Endothelial cell of umbilical vein (primary cell): ENCODE results near the gene DNAJC11. TPM values are rescaled to one million over a fixed set of nuclear protein-coding genes. Genes with fewer than 3 reads are reported as not detected.
"Not testable (repeated sequence)": the region's sequence is repeated elsewhere in the genome, so short reads cannot be mapped to it uniquely, and the experiment has no call there.

Source experiments
- BruUV-seq: library from RNA; stranded (reverse); fragments of 400-500 nt; replicated peaks from 2 replicates; lab custom pipeline; 2021; lab: Mats Ljungman, UMichigan
- CTCF ChIA-PET: fragments of 300-600, 350-600 bp; sonication (Branson Sonifier 250); formaldehyde crosslinking; loops from one replicate; lab custom pipeline; 2021; ENCODE audit warnings: antibody characterized with exemption, inconsistent platforms; lab: Charles Lee
- POLR2A ChIA-PET: fragments of 300-600, 350-600 bp; sonication (Branson Sonifier 250); formaldehyde crosslinking; loops from one replicate; lab custom pipeline; 2021; ENCODE audit warnings: antibody characterized with exemption, inconsistent platforms; lab: Charles Lee
- DNase-seq: peaks from one replicate; pipeline ENCODE4 v3.0.0-alpha.2; 2011; ENCODE audit warnings: low read depth, low spot score
- FAIRE-seq: peaks from 2 replicates; lab custom pipeline; 2011; peaks lifted over from hg19 to GRCh38; lab: Jason Lieb, UNC
- H2AFZ ChIP-seq: 2 replicates; pipeline ENCODE4 v1.6.0; 2012; ENCODE audit warnings: low read depth, low read length, control low read depth, inconsistent platforms
- H3K27ac ChIP-seq: 2 replicates; pipeline ENCODE4 v1.5.1; 2011; ENCODE audit warnings: low read depth, mild to moderate bottlenecking, control low read depth, low read length, moderate library complexity; ENCODE audit not compliant: insufficient read depth
- H3K27me3 ChIP-seq, 2 experiments: 2 replicates each; pipeline versions ENCODE4 v1.6.0 to v1.6.1; 2011; ENCODE audit warnings: low read length in 2 of 2, mixed read lengths in 1 of 2; ENCODE audit not compliant: control insufficient read depth in 2 of 2, insufficient read depth in 2 of 2
- H3K36me3 ChIP-seq, 2 experiments: 2 replicates in 1 of 2; 3 replicates in 1 of 2; pipeline ENCODE4 v1.5.1; 2011; ENCODE audit warnings: low read length in 2 of 2, mild to moderate bottlenecking in 1 of 2, moderate library complexity in 1 of 2; ENCODE audit not compliant: control insufficient read depth in 2 of 2, insufficient read depth in 2 of 2; ENCODE audit errors: extremely low read depth in 1 of 2
- H3K4me1 ChIP-seq: 3 replicates; pipeline ENCODE4 v1.5.1; 2011; ENCODE audit warnings: mild to moderate bottlenecking, low read length; ENCODE audit not compliant: control insufficient read depth, insufficient read depth; ENCODE audit errors: extremely low read depth
- H3K4me2 ChIP-seq: 2 replicates; pipeline ENCODE4 v1.6.1; 2011; ENCODE audit warnings: low read length, control low read depth, mixed read lengths; ENCODE audit not compliant: insufficient read depth
- H3K4me3 ChIP-seq, 3 experiments: fragments of 200-600 bp in 1 of 3; sonication (generic), shearing (Covaris generic) in 1 of 3; replicated peaks in 1 of 3; 2 replicates each; pipeline ENCODE4 v1.5.1; 2011 to 2016; ENCODE audit warnings: control low read depth in 3 of 3, low read length in 3 of 3, mild to moderate bottlenecking in 2 of 3, inconsistent platforms in 1 of 3, low read depth in 1 of 3, moderate library complexity in 1 of 3; ENCODE audit not compliant: insufficient read depth in 1 of 3
- H3K79me2 ChIP-seq: 2 replicates; pipeline ENCODE4 v1.6.0; 2012; ENCODE audit warnings: low read length, inconsistent platforms; ENCODE audit not compliant: control insufficient read depth, insufficient read depth
- H3K9ac ChIP-seq: replicated peaks from 2 replicates; pipeline ENCODE3; 2011; ENCODE audit warnings: low read length, control low read depth; ENCODE audit not compliant: insufficient read depth; ENCODE audit errors: extremely low read depth
- H3K9me1 ChIP-seq: replicated peaks from 3 replicates; pipeline ENCODE4 v1.6.0; 2011; ENCODE audit warnings: mild to moderate bottlenecking, low read length; ENCODE audit not compliant: control insufficient read depth, insufficient read depth; ENCODE audit errors: extremely low read depth
- H3K9me3 ChIP-seq: replicated peaks from 2 replicates; pipeline ENCODE4 v1.5.1; 2012; ENCODE audit warnings: low read length, inconsistent platforms; ENCODE audit not compliant: control insufficient read depth, insufficient read depth
- H4K20me1 ChIP-seq: replicated peaks from 2 replicates; pipeline ENCODE3; 2011; ENCODE audit warnings: mild to moderate bottlenecking, low read length; ENCODE audit not compliant: control insufficient read depth, insufficient read depth; ENCODE audit errors: extremely low read depth
- EZH2 ChIP-seq: IDR thresholded peaks from 2 replicates; pipeline ENCODE4 v1.6.1; 2012; ENCODE audit warnings: borderline replicate concordance, low read depth, mild to moderate bottlenecking, moderate library complexity, low read length, inconsistent platforms; ENCODE audit not compliant: severe bottlenecking
- FOS ChIP-seq: IDR thresholded peaks from 2 replicates; pipeline ENCODE4 v1.6.1; 2011; ENCODE audit warnings: mild to moderate bottlenecking, low read length, moderate library complexity, borderline replicate concordance; ENCODE audit not compliant: insufficient read depth
- GATA2 ChIP-seq: IDR thresholded peaks from 2 replicates; pipeline ENCODE4 v1.7.0; 2011; ENCODE audit warnings: low read depth, mild to moderate bottlenecking, moderate library complexity, mixed read lengths, low read length; ENCODE audit not compliant: insufficient read length, insufficient read depth
- JUN ChIP-seq: IDR thresholded peaks from 2 replicates; pipeline ENCODE4 v1.6.1; 2011; ENCODE audit warnings: borderline replicate concordance, low read depth; ENCODE audit not compliant: insufficient read length, insufficient read depth
- MYC ChIP-seq: IDR thresholded peaks from one replicate; pipeline ENCODE4 v1.6.1; 2011; ENCODE audit warnings: mild to moderate bottlenecking, low read depth, low read length
- POLR2A ChIP-seq: IDR thresholded peaks from 2 replicates; pipeline ENCODE4 v1.6.1; 2012; ENCODE audit warnings: low read depth, mild to moderate bottlenecking, control low read depth, low read length
- POLR2AphosphoS5 ChIP-seq: IDR thresholded peaks from 2 replicates; pipeline ENCODE4 v1.6.1; 2012; ENCODE audit warnings: low read depth, mild to moderate bottlenecking, control low read depth, low read length, moderate library complexity; ENCODE audit not compliant: insufficient read depth
- dilution Hi-C: fragments of 300-500 bp; cut with MboI; formaldehyde crosslinking; loops from one replicate; pipeline ENCODE4 v1.15.0; 2019; ENCODE audit warnings: low sequenced_read_pairs; ENCODE audit not compliant: extremely low pct_ligation_motif_present
- intact Hi-C: fragments of 100-400 bp; cut with micrococcal nuclease; formaldehyde crosslinking; loops from one replicate; pipeline ENCODE4 v1.10.0; 2022
- polyA plus RNA-seq, 4 experiments: library from polyadenylated mRNA; depleted of rRNA in 3 of 4; stranded (reverse) in 3 of 4; unstranded in 1 of 4; fragments of >200 nt; gene quantifications; 2 replicates each; pipeline versions ENCODE4 v1.2.1 to v1.2.3, GENCODE V29; 2011 to 2012; ENCODE audit warnings: missing spikeins in 1 of 4
- total RNA-seq: library from RNA; stranded (reverse); gene quantifications from 2 replicates; pipeline ENCODE4 v1.2.3, GENCODE V29; 2021
- TF ChIP-seq, protein P1 (sequence below): IDR thresholded peaks from 2 replicates; pipeline ENCODE4 v1.6.1; 2011; ENCODE audit not compliant: insufficient read depth, insufficient read length
- TF ChIP-seq, protein P2 (sequence below), 2 donors: IDR thresholded peaks; 1 replicate in 1 of 2; 2 replicates in 1 of 2; pipeline ENCODE4 v1.5.1; 2011; ENCODE audit warnings: low read length in 2 of 2, mild to moderate bottlenecking in 2 of 2, moderate library complexity in 2 of 2, control low read depth in 1 of 2, inconsistent platforms in 1 of 2, low read depth in 1 of 2; ENCODE audit not compliant: insufficient read depth in 1 of 2; ENCODE audit errors: extremely low read depth in 1 of 2

Gene DNAJC11
- total and polyA plus RNA-seq, 2 donors (not counting 3 experiments of a cell fraction or from before 2014, with no cell fraction given) = 31.1 to 64.3 TPM

DNA sequence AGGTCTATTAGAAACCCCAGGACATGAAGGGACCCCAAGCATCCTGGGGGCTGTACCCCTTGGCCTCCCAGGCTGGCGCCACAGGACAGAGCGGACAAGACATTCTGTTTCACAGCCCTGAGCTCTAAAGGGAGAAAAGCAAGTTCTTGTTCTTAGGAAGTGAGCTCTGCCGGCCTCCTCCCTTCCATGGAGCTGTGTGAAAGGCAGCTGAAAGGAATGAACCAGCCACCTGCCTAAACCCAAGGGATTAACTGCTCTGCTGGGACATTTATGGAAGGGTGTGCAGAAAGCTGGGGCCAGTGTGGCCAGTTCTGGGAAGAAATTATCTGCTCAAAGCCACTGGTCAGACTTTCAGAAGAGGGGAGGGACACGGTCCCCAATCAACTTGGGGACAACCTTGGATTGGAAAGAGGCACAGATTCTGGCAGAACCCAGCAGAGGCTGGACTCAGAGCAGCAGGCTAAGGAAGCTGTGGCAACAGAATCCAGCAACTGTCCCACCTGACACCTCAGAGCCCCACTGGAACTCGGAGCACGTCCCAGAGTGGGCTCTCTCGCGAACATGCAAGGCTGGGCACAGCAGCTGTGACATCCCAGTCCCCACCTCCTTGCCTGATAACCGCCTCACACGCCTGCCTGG, 101.1 kb downstream of the DNAJC11 start:
- H3K4me1 ChIP-seq = peaks cover 23% of the 10 kb centered on the region
- POLR2A ChIA-PET = interaction anchor here (1.1 to 1.4 kb wide), 2 partner anchors 11 to 20 kb away, joined by 4 to 6 read pairs; partner anchors contain the start of gene ZBTB48
- DNase-seq = no peak
- TF ChIP-seq FOS (no peak), GATA2 (no peak), JUN (no peak), POLR2AphosphoS5 (no peak), EZH2 (no peak), MYC (no peak), POLR2A (no peak)
- TF ChIP-seq, protein P1, sequence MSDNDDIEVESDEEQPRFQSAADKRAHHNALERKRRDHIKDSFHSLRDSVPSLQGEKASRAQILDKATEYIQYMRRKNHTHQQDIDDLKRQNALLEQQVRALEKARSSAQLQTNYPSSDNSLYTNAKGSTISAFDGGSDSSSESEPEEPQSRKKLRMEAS = no peak
- TF ChIP-seq, protein P2, sequence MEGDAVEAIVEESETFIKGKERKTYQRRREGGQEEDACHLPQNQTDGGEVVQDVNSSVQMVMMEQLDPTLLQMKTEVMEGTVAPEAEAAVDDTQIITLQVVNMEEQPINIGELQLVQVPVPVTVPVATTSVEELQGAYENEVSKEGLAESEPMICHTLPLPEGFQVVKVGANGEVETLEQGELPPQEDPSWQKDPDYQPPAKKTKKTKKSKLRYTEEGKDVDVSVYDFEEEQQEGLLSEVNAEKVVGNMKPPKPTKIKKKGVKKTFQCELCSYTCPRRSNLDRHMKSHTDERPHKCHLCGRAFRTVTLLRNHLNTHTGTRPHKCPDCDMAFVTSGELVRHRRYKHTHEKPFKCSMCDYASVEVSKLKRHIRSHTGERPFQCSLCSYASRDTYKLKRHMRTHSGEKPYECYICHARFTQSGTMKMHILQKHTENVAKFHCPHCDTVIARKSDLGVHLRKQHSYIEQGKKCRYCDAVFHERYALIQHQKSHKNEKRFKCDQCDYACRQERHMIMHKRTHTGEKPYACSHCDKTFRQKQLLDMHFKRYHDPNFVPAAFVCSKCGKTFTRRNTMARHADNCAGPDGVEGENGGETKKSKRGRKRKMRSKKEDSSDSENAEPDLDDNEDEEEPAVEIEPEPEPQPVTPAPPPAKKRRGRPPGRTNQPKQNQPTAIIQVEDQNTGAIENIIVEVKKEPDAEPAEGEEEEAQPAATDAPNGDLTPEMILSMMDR (IDR thresholded peaks at IDR 0.05; ENCODE audit: extremely low read depth in 1 of 2, insufficient read depth in 1 of 2, low read depth in 1 of 2, low read length in 2 of 2) = no peak
- CTCF ChIA-PET = interaction anchor here (0.8 to 2.9 kb wide), 11 partner anchors 11 to 114 kb away, joined by 3 to 12 read pairs (median 4); partner anchors contain the start of genes NOL9, TAS1R1, THAP3 and ZBTB48
- intact Hi-C loops = loop anchor here (1.0 to 5.0 kb wide), 5 partner anchors 20 to 187 kb away; partner anchors contain the start of genes CAMTA1, DNAJC11 and NOL9
- H3K36me3 ChIP-seq = peaks cover 2 to 20% of the 10 kb centered on the region in 2 experiments
- no peaks in the 10 kb centered on the region for H3K27me3 ChIP-seq
- no peak for FAIRE-seq
- no peaks in the 10 kb centered on the region for H3K9me1 ChIP-seq
- BruUV-seq = TSS peak; percentile 23
- H3K27ac ChIP-seq = peak overlapping the region; percentile 78
- H3K4me2 ChIP-seq = peak overlapping the region; percentile 87
- H4K20me1 ChIP-seq = no peaks in the 10 kb centered on the region
- H3K4me3 ChIP-seq = peak overlapping the region; percentile 39 to 84 (median 74)
- H2AFZ ChIP-seq = peak overlapping the region; percentile 24
- peak overlapping the region; percentile 73 for H3K9ac ChIP-seq
- dilution Hi-C loops = no loop called here
- H3K79me2 ChIP-seq = peaks cover 58% of the 10 kb centered on the region
- no peaks in the 10 kb centered on the region for H3K9me3 ChIP-seq

DNA sequence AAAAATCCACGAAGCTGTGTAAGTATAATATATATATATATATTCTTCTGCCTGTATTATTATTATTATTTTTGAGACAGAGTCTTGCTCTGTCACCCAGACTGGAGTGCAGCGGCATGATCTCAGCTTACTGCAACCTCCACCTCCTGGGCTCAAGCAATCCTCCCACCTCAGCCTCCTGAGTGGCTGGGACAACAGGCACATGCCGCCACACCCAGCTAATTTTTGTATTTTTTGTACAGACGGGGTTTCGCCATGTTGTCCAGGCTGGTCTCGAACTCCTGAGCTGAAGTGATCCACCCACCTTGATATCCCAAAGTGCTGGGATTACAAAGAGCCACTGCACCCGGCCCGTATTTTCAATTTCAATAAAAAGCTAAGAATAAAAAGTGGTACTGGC, 101.6 kb downstream of the DNAJC11 start:
- peaks cover 58% of the 10 kb centered on the region for H3K79me2 ChIP-seq
- H3K27me3 ChIP-seq, DNase-seq, H2AFZ ChIP-seq, H3K4me3 ChIP-seq, H3K9me3 ChIP-seq, H4K20me1 ChIP-seq, BruUV-seq, FAIRE-seq, dilution Hi-C loops, H3K9me1 ChIP-seq: not testable (repeated sequence)
- peak overlapping the region; percentile 78 for H3K27ac ChIP-seq
- intact Hi-C loops = loop anchor here (5.0 kb wide), 2 partner anchors 102 to 187 kb away; partner anchors contain the start of genes CAMTA1 and DNAJC11
- peak overlapping the region; percentile 87 for H3K4me2 ChIP-seq
- ChIA-PET POLR2A (interaction anchor here (1.1 to 1.4 kb wide), 2 partner anchors 11 to 20 kb away, joined by 4 to 6 read pairs; partner anchors contain the start of gene ZBTB48), CTCF (interaction anchor here (0.8 to 2.9 kb wide), 10 partner anchors 16 to 114 kb away, joined by 3 to 12 read pairs (median 4); partner anchors contain the start of genes NOL9, TAS1R1, THAP3 and ZBTB48)
- peaks cover 4 to 24% of the 10 kb centered on the region in 2 experiments for H3K36me3 ChIP-seq
- H3K9ac ChIP-seq = peak overlapping the region; percentile 73
- peaks cover 23% of the 10 kb centered on the region for H3K4me1 ChIP-seq
